Natural killer cell treated with Interleukin-12 subunit alpha and Interleukin-12 subunit beta and Interleukin-15 and Interleukin-18, amount 100 ng/mL, for 72 hours (primary cell): Measurements from ENCODE around the gene SPPL3. TPM values are rescaled to one million over a fixed set of nuclear protein-coding genes. Genes with fewer than 3 reads are reported as not detected.
A peak's percentile ranks its signal among the peaks of the same experiment; 100 is the strongest.
"Not testable (repeated sequence)": the region's sequence is repeated elsewhere in the genome, so short reads cannot be mapped to it uniquely, and the experiment has no call there.

Source experiments
- ATAC-seq, 2 donors: fragments of 150-1000 bp; cut with Tn5 transposase in 1 of 2; sonication (Bioruptor Pico), chemical (Tn5 transposase) in 1 of 2; 2 replicates each; pipeline ENCODE4 v1.10.0; 2021
- DNase-seq: peaks from one replicate; pipeline ENCODE4 v3.0.0; 2022; ENCODE audit warnings: low spot score
- H3K27ac Mint-ChIP-seq, 2 donors: 1 replicate in 1 of 2; 2 replicates in 1 of 2; pipeline ENCODE4 v1.8.0; 2022; ENCODE audit warnings: mixed read lengths in 2 of 2, mild to moderate bottlenecking in 1 of 2, moderate library complexity in 1 of 2
- H3K27me3 Mint-ChIP-seq, 2 donors: 1 replicate in 1 of 2; 2 replicates in 1 of 2; pipeline ENCODE4 v1.8.0; 2022; ENCODE audit warnings: mixed read lengths in 2 of 2
- H3K36me3 Mint-ChIP-seq: one replicate; pipeline ENCODE4 v1.8.0; 2022; ENCODE audit warnings: mixed read lengths
- H3K4me1 Mint-ChIP-seq, 2 donors: 1 replicate in 1 of 2; 2 replicates in 1 of 2; pipeline ENCODE4 v1.8.0; 2022; ENCODE audit warnings: low read depth in 2 of 2, mixed read lengths in 2 of 2, mild to moderate bottlenecking in 1 of 2
- H3K4me3 Mint-ChIP-seq: one replicate; pipeline ENCODE4 v1.8.0; 2022; ENCODE audit warnings: mixed read lengths
- H3K9me3 Mint-ChIP-seq: 2 replicates; pipeline ENCODE4 v1.8.0; 2022; ENCODE audit warnings: mixed read lengths
- total RNA-seq, 2 donors: library from RNA; stranded (reverse); gene quantifications; one replicate each; pipeline ENCODE4 v1.2.3, GENCODE V29; 2022

SPPL3 gene
- total RNA-seq, 2 donors from 2014 or later, result 21.6 to 31.6 TPM

GRCh38 chr12:120903412-120904196 is 554 bp downstream of the SPPL3 start:
- peak; percentile 75 to 80 for ATAC-seq
- Mint-ChIP-seq H3K9me3 (no peaks in the 10 kb centered on the region), H3K36me3 (no peaks in the 10 kb centered on the region), H3K27me3 (no peaks in the 10 kb centered on the region), H3K27ac (peak overlapping the region; percentile 74 to 86), H3K4me1 (peaks cover 20 to 21% of the 10 kb centered on the region in 2 donors), H3K4me3 (peak overlapping the region; percentile 97)
- peak; percentile 83 for DNase-seq

- DNase-seq (no peak), ATAC-seq (no peak)
- Mint-ChIP-seq H3K36me3 (no peaks in the 10 kb centered on the region), H3K9me3 (no peaks in the 10 kb centered on the region), H3K4me3 (peak overlapping the region; percentile 97), H3K4me1 (peaks cover 21 to 24% of the 10 kb centered on the region in 2 donors), H3K27me3 (no peaks in the 10 kb centered on the region), H3K27ac (peak overlapping the region; percentile 74 to 86)
These were observed 1.2 kb downstream of the SPPL3 start for GRCh38 chr12:120902846-120903411.

GRCh38 chr12:120901818-120902217 is 2.3 kb downstream of the SPPL3 start:
- DNase-seq, result no peak
- Mint-ChIP-seq H3K9me3 (no peaks in the 10 kb centered on the region), H3K27ac (peak overlapping the region in 1 of 2 donors; percentile 86), H3K4me3 (peak overlapping the region; percentile 97), H3K4me1 (peaks cover 21 to 27% of the 10 kb centered on the region in 2 donors), H3K36me3 (no peaks in the 10 kb centered on the region), H3K27me3 (no peaks in the 10 kb centered on the region)
- ATAC-seq, result no peak

- H3K36me3 Mint-ChIP-seq, DNase-seq, ATAC-seq, H3K9me3 Mint-ChIP-seq, H3K27ac Mint-ChIP-seq, H3K27me3 Mint-ChIP-seq, H3K4me3 Mint-ChIP-seq: not testable (repeated sequence)
- H3K4me1 Mint-ChIP-seq, result peaks cover 24 to 32% of the 10 kb centered on the region in 2 donors
These were observed 3.1 kb downstream of the SPPL3 start for GRCh38 chr12:120901101-120901500.

GRCh38 chr12:120895532-120895931 is 8.6 kb downstream of the SPPL3 start:
- H3K4me3 Mint-ChIP-seq, result no peak overlapping the region
- no peaks in the 10 kb centered on the region for H3K36me3 Mint-ChIP-seq
- peaks cover 24 to 33% of the 10 kb centered on the region in 2 donors for H3K4me1 Mint-ChIP-seq
- no peak overlapping the region for H3K27ac Mint-ChIP-seq
- no peak for ATAC-seq
- H3K27me3 Mint-ChIP-seq, result no peaks in the 10 kb centered on the region
- no peak for DNase-seq
- no peaks in the 10 kb centered on the region for H3K9me3 Mint-ChIP-seq

GRCh38 chr12:120892265-120892664 is 11.9 kb downstream of the SPPL3 start:
- no peak overlapping the region for H3K4me3 Mint-ChIP-seq
- H3K27me3 Mint-ChIP-seq, result no peaks in the 10 kb centered on the region
- ATAC-seq (no peak), DNase-seq (no peak)
- H3K36me3 Mint-ChIP-seq, result no peaks in the 10 kb centered on the region
- H3K27ac Mint-ChIP-seq, result peak overlapping the region in 1 of 2 donors; percentile 26
- peaks cover 33% of the 10 kb centered on the region in 2 donors for H3K4me1 Mint-ChIP-seq
- no peaks in the 10 kb centered on the region for H3K9me3 Mint-ChIP-seq

GRCh38 chr12:120890963-120891362 is 13.2 kb downstream of the SPPL3 start:
- no peaks in the 10 kb centered on the region for H3K9me3 Mint-ChIP-seq
- H3K4me1 Mint-ChIP-seq, result peaks cover 37 to 38% of the 10 kb centered on the region in 2 donors
- H3K4me3 Mint-ChIP-seq, result no peak overlapping the region
- ATAC-seq (no peak), DNase-seq (no peak)
- no peaks in the 10 kb centered on the region for H3K27me3 Mint-ChIP-seq
- H3K27ac Mint-ChIP-seq, result no peak overlapping the region
- H3K36me3 Mint-ChIP-seq, result no peaks in the 10 kb centered on the region

- Mint-ChIP-seq H3K4me3 (no peak overlapping the region), H3K27me3 (no peaks in the 10 kb centered on the region), H3K4me1 (peaks cover 38 to 39% of the 10 kb centered on the region in 2 donors), H3K9me3 (no peaks in the 10 kb centered on the region), H3K27ac (peak overlapping the region in 1 of 2 donors; percentile 86), H3K36me3 (no peaks in the 10 kb centered on the region)
- ATAC-seq (peak in 1 of 2 donors; percentile 48), DNase-seq (no peak)
These were observed 16.7 kb downstream of the SPPL3 start for GRCh38 chr12:120887253-120888043.

- H3K27me3 Mint-ChIP-seq, result no peaks in the 10 kb centered on the region
- peak overlapping the region; percentile 83 to 86 for H3K27ac Mint-ChIP-seq
- peak; percentile 76 to 93 for ATAC-seq
- H3K36me3 Mint-ChIP-seq, result no peaks in the 10 kb centered on the region
- H3K4me3 Mint-ChIP-seq, result peak overlapping the region; percentile 71
- no peaks in the 10 kb centered on the region for H3K9me3 Mint-ChIP-seq
- no peak for DNase-seq
- peaks cover 36 to 38% of the 10 kb centered on the region in 2 donors for H3K4me1 Mint-ChIP-seq
These were observed 17.7 kb downstream of the SPPL3 start for GRCh38 chr12:120886199-120887018.

GRCh38 chr12:120885521-120885920 is 18.6 kb downstream of the SPPL3 start:
- no peak for DNase-seq
- no peak for ATAC-seq
- no peaks in the 10 kb centered on the region for H3K9me3 Mint-ChIP-seq
- no peaks in the 10 kb centered on the region for H3K36me3 Mint-ChIP-seq
- H3K4me1 Mint-ChIP-seq, result peaks cover 37 to 38% of the 10 kb centered on the region in 2 donors
- H3K27ac Mint-ChIP-seq, result peak overlapping the region; percentile 83 to 86
- H3K4me3 Mint-ChIP-seq, result peak overlapping the region; percentile 57
- no peaks in the 10 kb centered on the region for H3K27me3 Mint-ChIP-seq

GRCh38 chr12:120884644-120885043 is 19.5 kb downstream of the SPPL3 start:
- H3K4me3 Mint-ChIP-seq, result no peak overlapping the region
- H3K27ac Mint-ChIP-seq, result no peak overlapping the region
- peaks cover 42 to 43% of the 10 kb centered on the region in 2 donors for H3K4me1 Mint-ChIP-seq
- no peaks in the 10 kb centered on the region for H3K36me3 Mint-ChIP-seq
- ATAC-seq (no peak), DNase-seq (no peak)
- H3K9me3 Mint-ChIP-seq, result no peaks in the 10 kb centered on the region
- no peaks in the 10 kb centered on the region for H3K27me3 Mint-ChIP-seq

GRCh38 chr12:120882055-120882555 is 22.1 kb downstream of the SPPL3 start:
- peaks cover 31 to 39% of the 10 kb centered on the region in 2 donors for H3K4me1 Mint-ChIP-seq
- no peak overlapping the region for H3K27ac Mint-ChIP-seq

GRCh38 chr12:120879718-120880300 is 24.3 kb downstream of the SPPL3 start:
- Mint-ChIP-seq H3K27me3 (no peaks in the 10 kb centered on the region), H3K36me3 (no peaks in the 10 kb centered on the region), H3K27ac (peak overlapping the region in 1 of 2 donors; percentile 53), H3K9me3 (no peaks in the 10 kb centered on the region), H3K4me1 (peaks cover 21 to 37% of the 10 kb centered on the region in 2 donors), H3K4me3 (no peak overlapping the region)
- ATAC-seq (no peak), DNase-seq (no peak)

More at GRCh38 chr12:120882055-120882555, 22.1 kb downstream of the SPPL3 start:
- ATAC-seq (no peak), DNase-seq (no peak)
- Mint-ChIP-seq H3K36me3 (no peaks in the 10 kb centered on the region), H3K27me3 (no peaks in the 10 kb centered on the region), H3K4me3 (no peak overlapping the region), H3K9me3 (no peaks in the 10 kb centered on the region)
